ENCODE data around the gene ERGIC2.

Gene ERGIC2

DNA sequence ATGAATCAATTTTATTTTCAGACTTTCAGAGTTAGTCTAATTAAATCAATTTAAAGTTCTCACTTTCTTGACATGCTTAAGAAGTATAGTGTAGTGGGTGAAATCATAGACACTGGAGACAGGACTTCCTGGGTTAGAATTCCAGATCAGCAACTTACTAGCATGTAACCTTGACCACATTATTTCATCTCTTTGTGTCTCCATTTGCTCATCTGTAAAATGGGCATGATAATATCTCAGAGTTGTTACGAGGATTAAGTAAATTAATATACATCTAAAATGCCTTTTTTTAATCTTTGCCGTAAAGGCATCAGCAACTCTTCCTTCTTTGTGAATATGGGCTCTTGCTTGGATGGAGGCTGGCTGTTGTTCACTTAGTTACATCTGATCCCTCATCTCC lies 1.3 kb upstream of the ERGIC2 start:
- TF ChIP-seq ARNTL (CRISPR knock-in tag; IDR thresholded peaks at IDR 0.05; ENCODE audit: borderline replicate concordance, low read depth), result no peak
- no peak for TF ChIP-seq ESRRG (CRISPR knock-in tag; IDR thresholded peaks at IDR 0.05)
- no peak for TF ChIP-seq ZFP3 (CRISPR knock-in tag; IDR thresholded peaks at IDR 0.05)
- no peak for TF ChIP-seq ISL1 (CRISPR knock-in tag; IDR thresholded peaks at IDR 0.05)
- no peak for TF ChIP-seq CSDC2 (CRISPR knock-in tag; IDR thresholded peaks at IDR 0.05)
- TF ChIP-seq ZNF565 (CRISPR knock-in tag; conservative IDR thresholded peaks at IDR 0.05; ENCODE audit: low read depth), result no peak
- TF ChIP-seq SNAI2 (CRISPR knock-in tag; IDR thresholded peaks at IDR 0.05), result no peak
- TF ChIP-seq ZFP30 (CRISPR knock-in tag; IDR thresholded peaks at IDR 0.05), result no peak
- TF ChIP-seq ZNF70 (CRISPR knock-in tag; IDR thresholded peaks at IDR 0.05), result no peak
- TF ChIP-seq, protein P1, sequence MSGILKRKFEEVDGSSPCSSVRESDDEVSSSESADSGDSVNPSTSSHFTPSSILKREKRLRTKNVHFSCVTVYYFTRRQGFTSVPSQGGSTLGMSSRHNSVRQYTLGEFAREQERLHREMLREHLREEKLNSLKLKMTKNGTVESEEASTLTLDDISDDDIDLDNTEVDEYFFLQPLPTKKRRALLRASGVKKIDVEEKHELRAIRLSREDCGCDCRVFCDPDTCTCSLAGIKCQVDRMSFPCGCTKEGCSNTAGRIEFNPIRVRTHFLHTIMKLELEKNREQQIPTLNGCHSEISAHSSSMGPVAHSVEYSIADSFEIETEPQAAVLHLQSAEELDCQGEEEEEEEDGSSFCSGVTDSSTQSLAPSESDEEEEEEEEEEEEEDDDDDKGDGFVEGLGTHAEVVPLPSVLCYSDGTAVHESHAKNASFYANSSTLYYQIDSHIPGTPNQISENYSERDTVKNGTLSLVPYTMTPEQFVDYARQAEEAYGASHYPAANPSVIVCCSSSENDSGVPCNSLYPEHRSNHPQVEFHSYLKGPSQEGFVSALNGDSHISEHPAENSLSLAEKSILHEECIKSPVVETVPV (CRISPR knock-in tag; IDR thresholded peaks at IDR 0.05), result no peak
- TF ChIP-seq TCF4 (CRISPR knock-in tag; IDR thresholded peaks at IDR 0.05; ENCODE audit: borderline replicate concordance), result no peak
- TF ChIP-seq BACH2 (CRISPR knock-in tag; IDR thresholded peaks at IDR 0.05; ENCODE audit: borderline replicate concordance), result no peak
- TF ChIP-seq, protein P2, sequence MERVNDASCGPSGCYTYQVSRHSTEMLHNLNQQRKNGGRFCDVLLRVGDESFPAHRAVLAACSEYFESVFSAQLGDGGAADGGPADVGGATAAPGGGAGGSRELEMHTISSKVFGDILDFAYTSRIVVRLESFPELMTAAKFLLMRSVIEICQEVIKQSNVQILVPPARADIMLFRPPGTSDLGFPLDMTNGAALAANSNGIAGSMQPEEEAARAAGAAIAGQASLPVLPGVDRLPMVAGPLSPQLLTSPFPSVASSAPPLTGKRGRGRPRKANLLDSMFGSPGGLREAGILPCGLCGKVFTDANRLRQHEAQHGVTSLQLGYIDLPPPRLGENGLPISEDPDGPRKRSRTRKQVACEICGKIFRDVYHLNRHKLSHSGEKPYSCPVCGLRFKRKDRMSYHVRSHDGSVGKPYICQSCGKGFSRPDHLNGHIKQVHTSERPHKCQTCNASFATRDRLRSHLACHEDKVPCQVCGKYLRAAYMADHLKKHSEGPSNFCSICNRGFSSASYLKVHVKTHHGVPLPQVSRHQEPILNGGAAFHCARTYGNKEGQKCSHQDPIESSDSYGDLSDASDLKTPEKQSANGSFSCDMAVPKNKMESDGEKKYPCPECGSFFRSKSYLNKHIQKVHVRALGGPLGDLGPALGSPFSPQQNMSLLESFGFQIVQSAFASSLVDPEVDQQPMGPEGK (CRISPR knock-in tag; IDR thresholded peaks at IDR 0.05; ENCODE audit: borderline replicate concordance), result no peak
- TF ChIP-seq, protein P3, sequence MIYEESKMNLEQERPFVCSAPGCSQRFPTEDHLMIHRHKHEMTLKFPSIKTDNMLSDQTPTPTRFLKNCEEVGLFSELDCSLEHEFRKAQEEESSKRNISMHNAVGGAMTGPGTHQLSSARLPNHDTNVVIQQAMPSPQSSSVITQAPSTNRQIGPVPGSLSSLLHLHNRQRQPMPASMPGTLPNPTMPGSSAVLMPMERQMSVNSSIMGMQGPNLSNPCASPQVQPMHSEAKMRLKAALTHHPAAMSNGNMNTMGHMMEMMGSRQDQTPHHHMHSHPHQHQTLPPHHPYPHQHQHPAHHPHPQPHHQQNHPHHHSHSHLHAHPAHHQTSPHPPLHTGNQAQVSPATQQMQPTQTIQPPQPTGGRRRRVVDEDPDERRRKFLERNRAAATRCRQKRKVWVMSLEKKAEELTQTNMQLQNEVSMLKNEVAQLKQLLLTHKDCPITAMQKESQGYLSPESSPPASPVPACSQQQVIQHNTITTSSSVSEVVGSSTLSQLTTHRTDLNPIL (CRISPR knock-in tag; IDR thresholded peaks at IDR 0.05; ENCODE audit: low read depth), result no peak
- TF ChIP-seq GLIS3 (CRISPR knock-in tag; IDR thresholded peaks at IDR 0.05), result no peak
- TF ChIP-seq, protein P4, sequence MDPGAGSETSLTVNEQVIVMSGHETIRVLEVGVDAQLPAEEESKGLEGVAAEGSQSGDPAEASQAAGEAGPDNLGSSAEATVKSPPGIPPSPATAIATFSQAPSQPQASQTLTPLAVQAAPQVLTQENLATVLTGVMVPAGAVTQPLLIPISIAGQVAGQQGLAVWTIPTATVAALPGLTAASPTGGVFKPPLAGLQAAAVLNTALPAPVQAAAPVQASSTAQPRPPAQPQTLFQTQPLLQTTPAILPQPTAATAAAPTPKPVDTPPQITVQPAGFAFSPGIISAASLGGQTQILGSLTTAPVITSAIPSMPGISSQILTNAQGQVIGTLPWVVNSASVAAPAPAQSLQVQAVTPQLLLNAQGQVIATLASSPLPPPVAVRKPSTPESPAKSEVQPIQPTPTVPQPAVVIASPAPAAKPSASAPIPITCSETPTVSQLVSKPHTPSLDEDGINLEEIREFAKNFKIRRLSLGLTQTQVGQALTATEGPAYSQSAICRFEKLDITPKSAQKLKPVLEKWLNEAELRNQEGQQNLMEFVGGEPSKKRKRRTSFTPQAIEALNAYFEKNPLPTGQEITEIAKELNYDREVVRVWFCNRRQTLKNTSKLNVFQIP (CRISPR knock-in tag; IDR thresholded peaks at IDR 0.05; ENCODE audit: borderline replicate concordance, low read depth), result no peak
- ATAC-seq, result no peak

DNA sequence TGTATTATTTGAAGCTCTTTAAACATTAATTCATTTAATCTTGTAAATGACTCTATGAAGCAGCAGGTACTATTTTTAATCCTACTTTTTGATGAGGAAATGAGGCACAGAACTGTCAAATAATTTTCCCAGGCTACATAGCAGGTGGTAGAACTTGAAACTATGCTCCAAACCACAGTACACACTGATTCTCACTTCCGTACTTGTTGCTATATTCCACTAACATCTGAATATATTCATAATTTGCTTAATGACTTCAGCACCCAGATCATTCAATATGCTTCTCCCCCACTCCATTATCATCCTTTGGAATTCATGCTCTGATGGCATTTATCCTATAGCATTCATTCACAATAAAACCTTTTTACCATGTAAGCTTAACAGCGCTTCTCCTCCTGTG lies 4.9 kb downstream of the ERGIC2 start:
- no peak for ATAC-seq
- TF ChIP-seq GLIS3 (CRISPR knock-in tag; IDR thresholded peaks at IDR 0.05) (no peak), ZC3H10 (CRISPR knock-in tag; IDR thresholded peaks at IDR 0.05) (no peak), ESRRG (CRISPR knock-in tag; IDR thresholded peaks at IDR 0.05) (no peak), BACH2 (CRISPR knock-in tag; IDR thresholded peaks at IDR 0.05; ENCODE audit: borderline replicate concordance) (no peak), TOX (CRISPR knock-in tag; IDR thresholded peaks at IDR 0.05; ENCODE audit: borderline replicate concordance) (no peak), ZFP30 (CRISPR knock-in tag; IDR thresholded peaks at IDR 0.05) (no peak), ZNF8 (CRISPR knock-in tag; IDR thresholded peaks at IDR 0.05) (no peak), ARNTL (CRISPR knock-in tag; IDR thresholded peaks at IDR 0.05; ENCODE audit: borderline replicate concordance, low read depth) (no peak), ISL1 (CRISPR knock-in tag; IDR thresholded peaks at IDR 0.05) (no peak), ZFP3 (CRISPR knock-in tag; IDR thresholded peaks at IDR 0.05) (no peak), ZNF70 (CRISPR knock-in tag; IDR thresholded peaks at IDR 0.05) (no peak)
- TF ChIP-seq, protein P3 (CRISPR knock-in tag; IDR thresholded peaks at IDR 0.05; ENCODE audit: low read depth), result no peak
- TF ChIP-seq, protein P2 (CRISPR knock-in tag; IDR thresholded peaks at IDR 0.05; ENCODE audit: borderline replicate concordance), result no peak
- TF ChIP-seq, protein P4 (CRISPR knock-in tag; IDR thresholded peaks at IDR 0.05; ENCODE audit: borderline replicate concordance, low read depth), result no peak
- TF ChIP-seq, protein P1 (CRISPR knock-in tag; IDR thresholded peaks at IDR 0.05), result no peak
